ENCODE results near the gene LY6G6D.
"Not testable (repeated sequence)": the region's sequence is repeated elsewhere in the genome, so short reads cannot be mapped to it uniquely, and the experiment has no call there.

The LY6G6D gene

DNA sequence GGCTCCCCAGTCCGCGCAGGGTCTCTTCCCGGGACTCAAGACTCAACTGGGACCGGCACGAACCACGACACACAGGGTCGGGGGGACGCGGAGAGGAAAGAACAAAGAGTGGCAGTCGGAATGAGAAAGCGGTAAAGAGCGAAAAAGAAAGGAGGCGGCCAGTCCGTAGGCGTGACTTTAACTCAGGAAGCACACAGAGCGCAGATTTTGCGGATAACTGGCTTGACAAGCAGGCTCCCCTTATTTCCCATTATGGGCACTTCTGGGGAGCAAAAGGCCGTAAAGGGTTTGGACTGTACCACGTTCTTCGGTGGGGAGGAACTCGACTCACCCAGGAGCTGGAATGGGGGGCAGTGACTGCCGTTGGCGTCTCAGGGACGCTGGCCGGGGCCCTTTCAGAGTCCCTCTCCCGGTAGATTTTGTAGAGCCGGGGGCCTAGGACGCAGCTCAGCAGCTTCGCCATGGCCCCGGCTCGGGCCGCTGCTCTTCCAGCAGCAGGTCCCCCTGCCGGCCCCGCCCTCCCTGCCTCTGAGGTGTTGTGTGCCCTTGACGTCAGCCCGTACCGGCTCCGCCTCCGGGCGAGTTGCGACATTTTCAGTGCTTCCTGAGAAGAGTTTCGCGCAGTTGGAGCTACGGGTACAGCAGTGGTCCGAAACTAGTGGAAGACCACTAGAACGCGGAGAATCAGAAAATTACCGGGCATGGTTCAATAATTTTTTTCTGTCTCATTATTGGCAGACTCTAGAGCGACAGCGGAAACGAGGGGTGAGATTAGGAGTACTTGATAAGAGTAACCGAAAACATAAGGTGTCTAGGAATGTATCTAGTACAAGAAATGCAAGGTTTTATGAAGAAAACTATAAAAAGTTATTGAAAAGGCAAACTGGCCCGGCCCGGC, 12.1 kb upstream of the LY6G6D start, which contains the start of gene ABHD16A:
TSS of gene ABHD16A (minus strand) at position 506 of the 898 bp plus-strand sequence. CDS start at position 463, 43 bp downstream.
- peaks cover 26% of the 10 kb centered on the region for H3K4me1 Mint-ChIP-seq
- peaks cover 2% of the 10 kb centered on the region for H3K36me3 Mint-ChIP-seq (ENCODE audit: low read depth)
- H3K27ac Mint-ChIP-seq = peak within 1 kb of the TSS; percentile 93
- ATAC-seq (peak; percentile 95), DNase-seq (peak; percentile 98)
- no peaks in the 10 kb centered on the region for H3K27me3 Mint-ChIP-seq
- no peaks in the 10 kb centered on the region for H3K9me3 Mint-ChIP-seq
- H3K4me3 Mint-ChIP-seq = peak within 1 kb of the TSS; percentile 98

GRCh38 chr6:31705931-31706330, 9.2 kb upstream of the LY6G6D start:
- no peak for DNase-seq
- ATAC-seq = no peak
- H3K4me1 Mint-ChIP-seq = peaks cover 24% of the 10 kb centered on the region
- H3K4me3 Mint-ChIP-seq = no peak overlapping the region
- H3K36me3 Mint-ChIP-seq (ENCODE audit: low read depth) = no peaks in the 10 kb centered on the region
- H3K9me3 Mint-ChIP-seq = no peaks in the 10 kb centered on the region
- no peak overlapping the region for H3K27ac Mint-ChIP-seq
- H3K27me3 Mint-ChIP-seq = no peaks in the 10 kb centered on the region

DNA sequence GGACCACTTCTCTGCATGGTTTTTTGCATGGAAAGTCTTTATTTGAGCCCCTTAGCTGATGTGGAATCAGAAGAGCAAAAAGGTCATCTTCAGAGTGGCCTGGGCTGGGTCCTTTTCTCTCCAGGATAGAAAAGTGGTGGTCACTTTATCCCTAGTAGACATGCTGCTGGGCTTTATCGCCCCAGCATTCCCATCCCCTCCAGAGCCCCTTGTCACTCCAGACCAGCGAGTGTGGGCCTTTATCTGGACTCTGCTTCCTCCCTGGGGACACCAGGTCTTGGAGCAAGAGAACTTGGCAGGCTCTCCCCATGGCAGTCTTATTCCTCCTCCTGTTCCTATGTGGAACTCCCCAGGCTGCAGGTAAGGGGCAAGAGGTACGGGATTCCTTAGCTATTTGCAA, 8.5 kb upstream of the LY6G6D start, which contains the start of gene LY6G6F:
TSS of gene LY6G6F (plus strand) at position 268 of the 400 bp plus-strand sequence. CDS start at position 309, 41 bp downstream.
- no peaks in the 10 kb centered on the region for H3K9me3 Mint-ChIP-seq
- ATAC-seq = no peak
- no peak within 1 kb of the TSS for H3K27ac Mint-ChIP-seq
- H3K4me3 Mint-ChIP-seq = no peak within 1 kb of the TSS
- peaks cover 21% of the 10 kb centered on the region for H3K4me1 Mint-ChIP-seq
- H3K27me3 Mint-ChIP-seq = no peaks in the 10 kb centered on the region
- no peaks in the 10 kb centered on the region for H3K36me3 Mint-ChIP-seq (ENCODE audit: low read depth)
- no peak for DNase-seq

DNA sequence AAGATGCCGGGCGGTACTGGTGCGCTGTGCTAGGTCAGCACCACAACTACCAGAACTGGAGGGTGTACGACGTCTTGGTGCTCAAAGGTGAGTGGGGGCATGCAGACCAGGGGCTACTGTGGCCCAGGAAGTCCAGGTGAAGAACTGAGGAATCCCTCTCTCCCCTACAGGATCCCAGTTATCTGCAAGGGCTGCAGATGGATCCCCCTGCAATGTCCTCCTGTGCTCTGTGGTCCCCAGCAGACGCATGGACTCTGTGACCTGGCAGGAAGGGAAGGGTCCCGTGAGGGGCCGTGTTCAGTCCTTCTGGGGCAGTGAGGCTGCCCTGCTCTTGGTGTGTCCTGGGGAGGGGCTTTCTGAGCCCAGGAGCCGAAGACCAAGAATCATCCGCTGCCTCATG, 7.4 kb upstream of the LY6G6D start:
- Mint-ChIP-seq H3K4me3 (no peak overlapping the region), H3K9me3 (no peaks in the 10 kb centered on the region), H3K36me3 (ENCODE audit: low read depth) (no peaks in the 10 kb centered on the region), H3K27ac (no peak overlapping the region), H3K4me1 (peaks cover 15% of the 10 kb centered on the region), H3K27me3 (no peaks in the 10 kb centered on the region)
- DNase-seq (no peak), ATAC-seq (no peak)

- ATAC-seq = no peak
- Mint-ChIP-seq H3K9me3 (no peaks in the 10 kb centered on the region), H3K27me3 (no peaks in the 10 kb centered on the region), H3K36me3 (ENCODE audit: low read depth) (no peaks in the 10 kb centered on the region), H3K27ac (no peak overlapping the region), H3K4me1 (peaks cover 14% of the 10 kb centered on the region), H3K4me3 (no peak overlapping the region)
- no peak for DNase-seq
These were observed 6.9 kb upstream of the LY6G6D start for GRCh38 chr6:31708224-31708623.

DNA sequence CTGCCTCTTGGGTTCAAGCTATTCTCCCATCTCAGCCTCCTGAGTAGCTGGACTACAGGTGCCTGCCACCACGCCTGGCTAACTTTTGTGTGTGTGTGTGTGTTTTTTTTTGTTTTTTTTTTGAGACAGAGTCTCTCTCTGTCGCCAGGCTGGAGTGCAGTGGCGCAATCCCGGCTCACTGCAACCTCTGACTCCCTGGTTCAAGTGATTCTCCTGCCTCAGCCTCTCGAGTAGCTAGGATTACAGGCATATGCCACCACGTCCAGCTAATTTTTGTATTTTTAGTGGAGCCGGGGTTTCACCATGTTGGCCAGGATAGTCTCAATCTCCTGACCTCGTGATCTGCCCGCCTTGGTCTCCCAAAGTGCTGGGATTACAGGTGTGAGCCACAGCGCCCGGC, 6.0 kb upstream of the LY6G6D start:
- not testable (repeated sequence) for H3K27me3 Mint-ChIP-seq, ATAC-seq

GRCh38 chr6:31710523-31711219, 4.5 kb upstream of the LY6G6D start:
- Mint-ChIP-seq H3K4me3 (no peak overlapping the region), H3K27ac (no peak overlapping the region), H3K36me3 (ENCODE audit: low read depth) (no peaks in the 10 kb centered on the region), H3K9me3 (no peaks in the 10 kb centered on the region), H3K27me3 (no peaks in the 10 kb centered on the region), H3K4me1 (peaks cover 10% of the 10 kb centered on the region)
- no peak for ATAC-seq
- DNase-seq = no peak

More for the DNA sequence above, 6.0 kb upstream of the LY6G6D start:
- not testable (repeated sequence) for H3K9me3 Mint-ChIP-seq; H3K4me3 Mint-ChIP-seq; H3K4me1 Mint-ChIP-seq; H3K36me3 Mint-ChIP-seq (ENCODE audit: low read depth); DNase-seq; H3K27ac Mint-ChIP-seq

DNA sequence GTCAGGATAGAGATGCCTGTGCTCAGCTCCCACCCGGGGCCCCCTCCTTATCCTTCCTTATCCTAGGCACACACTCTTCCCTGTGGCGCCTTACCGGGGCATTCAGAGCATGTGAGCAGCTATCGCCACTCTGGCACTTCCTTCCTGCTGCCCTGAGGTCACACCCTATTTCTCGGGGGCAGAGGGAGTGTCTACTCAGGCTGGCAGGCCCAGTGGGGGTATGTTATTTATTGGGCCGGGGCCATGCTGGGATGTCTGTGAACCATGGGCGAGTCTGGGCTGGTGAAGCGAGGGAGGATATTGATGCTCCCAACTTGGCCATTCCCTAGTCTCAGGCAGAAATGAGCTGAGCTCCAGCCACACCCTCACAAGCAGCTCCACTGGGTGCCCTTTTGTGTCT, 3.9 kb upstream of the LY6G6D start:
- Mint-ChIP-seq H3K4me3 (no peak overlapping the region), H3K9me3 (no peaks in the 10 kb centered on the region), H3K4me1 (peaks cover 10% of the 10 kb centered on the region), H3K27ac (no peak overlapping the region), H3K27me3 (no peaks in the 10 kb centered on the region), H3K36me3 (ENCODE audit: low read depth) (no peaks in the 10 kb centered on the region)
- no peak for ATAC-seq
- no peak for DNase-seq

- Mint-ChIP-seq H3K4me1 (peaks cover 10% of the 10 kb centered on the region), H3K27me3 (no peaks in the 10 kb centered on the region), H3K4me3 (no peak overlapping the region), H3K36me3 (ENCODE audit: low read depth) (no peaks in the 10 kb centered on the region), H3K27ac (no peak overlapping the region), H3K9me3 (no peaks in the 10 kb centered on the region)
- no peak for ATAC-seq
- no peak for DNase-seq
These were observed 2.9 kb upstream of the LY6G6D start for GRCh38 chr6:31712296-31712695.

DNA sequence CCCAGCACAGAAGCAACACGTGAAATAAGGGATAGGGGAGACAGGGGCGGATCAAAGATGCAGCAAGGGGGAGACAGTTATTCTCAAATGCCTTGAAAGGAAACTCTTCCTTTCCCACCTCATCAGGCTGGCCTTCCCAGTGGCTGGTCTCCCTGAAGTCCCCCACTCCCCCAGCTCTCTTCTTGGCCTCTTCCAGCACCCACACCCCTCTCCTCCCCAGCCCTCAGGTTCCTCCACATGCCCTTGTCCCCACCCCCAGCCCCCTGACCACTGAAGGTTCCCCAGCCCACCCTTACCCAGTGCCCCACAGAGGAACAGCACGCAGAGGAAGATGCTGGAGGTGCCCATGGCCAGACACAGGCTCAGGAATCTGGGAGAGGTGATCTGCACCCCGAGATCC, 1.7 kb upstream of the LY6G6D start:
- no peak for DNase-seq
- H3K4me3 Mint-ChIP-seq = no peak overlapping the region
- H3K9me3 Mint-ChIP-seq = no peaks in the 10 kb centered on the region
- no peak for ATAC-seq
- no peaks in the 10 kb centered on the region for H3K36me3 Mint-ChIP-seq (ENCODE audit: low read depth)
- H3K4me1 Mint-ChIP-seq = peaks cover 10% of the 10 kb centered on the region
- no peaks in the 10 kb centered on the region for H3K27me3 Mint-ChIP-seq
- H3K27ac Mint-ChIP-seq = no peak overlapping the region

GRCh38 chr6:31713991-31714684, 1.0 kb upstream of the LY6G6D start:
- no peak overlapping the region for H3K27ac Mint-ChIP-seq

GRCh38 chr6:31717499-31718222, 2.5 kb downstream of the LY6G6D start:
- Mint-ChIP-seq H3K4me1 (peaks cover 4% of the 10 kb centered on the region), H3K4me3 (no peak overlapping the region), H3K27me3 (no peaks in the 10 kb centered on the region), H3K9me3 (no peaks in the 10 kb centered on the region), H3K27ac (no peak overlapping the region), H3K36me3 (ENCODE audit: low read depth) (no peaks in the 10 kb centered on the region)
- DNase-seq (no peak), ATAC-seq (no peak)

More at GRCh38 chr6:31713991-31714684, 1.0 kb upstream of the LY6G6D start:
- no peaks in the 10 kb centered on the region for H3K36me3 Mint-ChIP-seq (ENCODE audit: low read depth)
- DNase-seq (no peak), ATAC-seq (no peak)
- peaks cover 10% of the 10 kb centered on the region for H3K4me1 Mint-ChIP-seq
- H3K4me3 Mint-ChIP-seq = no peak overlapping the region
- no peaks in the 10 kb centered on the region for H3K9me3 Mint-ChIP-seq
- no peaks in the 10 kb centered on the region for H3K27me3 Mint-ChIP-seq

- Mint-ChIP-seq H3K27ac (no peak overlapping the region), H3K9me3 (no peaks in the 10 kb centered on the region), H3K4me3 (no peak overlapping the region), H3K4me1 (peaks cover 5% of the 10 kb centered on the region), H3K27me3 (no peaks in the 10 kb centered on the region), H3K36me3 (ENCODE audit: low read depth) (no peaks in the 10 kb centered on the region)
- DNase-seq (no peak), ATAC-seq (no peak)
These were observed 3.1 kb downstream of the LY6G6D start for GRCh38 chr6:31718265-31718664.

DNA sequence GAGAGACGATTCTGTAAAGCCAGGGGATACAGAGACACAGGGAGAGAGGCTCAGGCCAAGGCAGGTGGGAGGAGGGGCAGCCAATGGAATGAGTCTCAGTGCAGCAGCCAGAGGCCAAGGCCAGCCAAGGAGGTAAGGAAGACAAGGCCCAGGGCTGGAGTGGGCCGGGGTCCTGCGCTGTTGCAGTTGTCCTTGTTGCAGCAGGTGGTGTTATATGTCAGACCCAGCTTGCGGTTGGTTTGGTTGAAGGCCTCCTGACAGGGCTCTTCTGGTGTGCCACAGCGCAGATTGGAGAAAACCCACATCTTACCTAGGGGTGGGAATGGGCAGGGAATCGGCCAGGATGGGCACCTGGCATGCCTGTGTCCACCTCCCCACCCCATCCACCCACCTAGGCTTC, 3.9 kb downstream of the LY6G6D start:
- Mint-ChIP-seq H3K9me3 (no peaks in the 10 kb centered on the region), H3K4me3 (no peak overlapping the region), H3K36me3 (ENCODE audit: low read depth) (no peaks in the 10 kb centered on the region), H3K27me3 (no peaks in the 10 kb centered on the region), H3K4me1 (peaks cover 7% of the 10 kb centered on the region), H3K27ac (no peak overlapping the region)
- no peak for DNase-seq
- no peak for ATAC-seq

Measured in activated naive CD8-positive, alpha-beta T cell treated with anti-CD3 and anti-CD28 coated beads, Interleukin-2, amount 50 U/mL, for 24 hours (primary cell).